ENCODE results near the gene CDH6.

Gene CDH6

DNA sequence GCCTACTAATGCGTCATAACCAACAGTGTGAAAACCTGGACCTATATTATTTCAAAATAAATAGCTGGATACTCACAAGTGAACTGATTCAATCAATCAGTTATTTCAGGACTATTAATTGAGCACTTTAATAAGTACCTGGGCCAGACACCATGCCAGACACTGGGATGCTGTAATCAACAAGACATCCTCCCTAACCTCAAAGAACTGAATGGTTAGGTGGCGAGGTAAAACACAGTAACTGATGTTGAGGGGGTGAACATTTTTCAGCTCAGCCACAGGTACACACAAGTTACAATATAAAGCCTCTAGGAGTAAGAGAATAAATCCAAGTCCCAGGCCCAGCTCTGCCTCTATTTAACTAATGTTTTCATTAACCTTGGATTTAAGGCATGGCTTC, 24.0 kb downstream of the CDH6 start:
- Mint-ChIP-seq H3K9me3 (no peaks in the 10 kb centered on the region), H3K4me3 (no peak overlapping the region), H3K27me3 (ENCODE audit: low read depth) (no peaks in the 10 kb centered on the region), H3K36me3 (ENCODE audit: low read depth) (no peaks in the 10 kb centered on the region), H3K4me1 (ENCODE audit: low read depth) (no peaks in the 10 kb centered on the region), H3K27ac (no peak overlapping the region)

DNA sequence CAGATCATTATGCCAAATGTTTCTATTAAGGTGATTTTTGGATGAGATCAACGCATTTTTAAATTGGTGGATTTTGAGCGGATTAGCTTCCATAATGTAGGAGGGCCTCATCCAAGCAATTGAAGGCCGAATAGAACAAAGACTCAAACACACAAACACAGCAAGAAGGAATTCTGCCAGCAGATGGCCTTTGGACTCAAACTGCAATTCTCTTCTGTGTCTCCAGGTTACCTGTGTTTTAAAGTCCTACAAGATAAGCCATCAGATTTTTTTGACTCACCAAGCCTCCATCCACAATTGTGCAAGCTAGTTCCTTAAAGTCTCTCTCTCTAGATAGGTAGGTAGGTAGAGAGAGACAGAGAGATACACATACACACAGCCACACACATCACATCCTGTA, 25.5 kb downstream of the CDH6 start:
- Mint-ChIP-seq H3K27ac (no peak overlapping the region), H3K36me3 (ENCODE audit: low read depth) (no peaks in the 10 kb centered on the region), H3K27me3 (ENCODE audit: low read depth) (no peaks in the 10 kb centered on the region), H3K4me3 (no peak overlapping the region), H3K4me1 (ENCODE audit: low read depth) (no peaks in the 10 kb centered on the region), H3K9me3 (no peaks in the 10 kb centered on the region)

DNA sequence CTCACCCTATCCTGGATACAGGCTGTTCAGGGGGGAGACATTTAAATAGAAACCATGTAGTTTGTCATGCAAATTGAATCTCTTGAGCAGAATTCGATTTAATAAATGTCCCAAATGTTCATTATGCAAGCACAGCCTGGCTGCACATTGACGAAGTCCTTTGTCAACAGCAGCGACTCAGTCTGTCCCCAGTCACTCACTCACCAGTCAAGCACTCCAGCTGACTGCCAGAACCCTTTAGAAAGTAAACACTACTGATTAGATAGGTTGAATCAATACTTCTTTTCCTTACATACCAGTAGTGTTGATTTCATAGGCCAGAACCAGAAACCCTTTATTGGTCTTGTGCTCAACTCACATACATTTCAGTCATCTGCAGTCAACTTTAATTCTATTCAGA, 27.5 kb downstream of the CDH6 start:
- Mint-ChIP-seq H3K4me1 (ENCODE audit: low read depth) (no peaks in the 10 kb centered on the region), H3K9me3 (no peaks in the 10 kb centered on the region), H3K36me3 (ENCODE audit: low read depth) (no peaks in the 10 kb centered on the region), H3K27me3 (ENCODE audit: low read depth) (no peaks in the 10 kb centered on the region), H3K4me3 (no peak overlapping the region), H3K27ac (no peak overlapping the region)

DNA sequence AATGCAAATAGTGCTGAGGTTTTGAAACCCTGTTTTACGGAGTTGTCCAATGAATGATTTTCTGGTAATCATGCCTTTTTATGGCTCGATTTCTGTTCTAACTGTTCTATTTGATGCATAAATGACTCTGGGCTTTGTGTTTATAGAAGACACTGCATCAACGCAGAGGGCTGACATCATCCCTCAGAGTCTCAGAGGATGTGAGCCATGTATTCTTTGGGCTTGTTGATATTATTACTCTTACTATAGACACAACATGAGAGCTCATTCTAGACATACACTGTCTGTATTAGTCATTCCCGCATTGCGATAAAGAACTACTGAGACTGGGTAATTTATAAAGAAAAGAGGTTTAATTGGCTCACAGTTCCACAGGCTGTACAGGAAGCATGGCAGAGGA, 31.6 kb downstream of the CDH6 start:
- H3K27me3 Mint-ChIP-seq (ENCODE audit: low read depth): no peaks in the 10 kb centered on the region
- no peaks in the 10 kb centered on the region for H3K9me3 Mint-ChIP-seq
- H3K4me3 Mint-ChIP-seq: no peak overlapping the region
- H3K36me3 Mint-ChIP-seq (ENCODE audit: low read depth): no peaks in the 10 kb centered on the region
- H3K4me1 Mint-ChIP-seq (ENCODE audit: low read depth): no peaks in the 10 kb centered on the region
- H3K27ac Mint-ChIP-seq: no peak overlapping the region

DNA sequence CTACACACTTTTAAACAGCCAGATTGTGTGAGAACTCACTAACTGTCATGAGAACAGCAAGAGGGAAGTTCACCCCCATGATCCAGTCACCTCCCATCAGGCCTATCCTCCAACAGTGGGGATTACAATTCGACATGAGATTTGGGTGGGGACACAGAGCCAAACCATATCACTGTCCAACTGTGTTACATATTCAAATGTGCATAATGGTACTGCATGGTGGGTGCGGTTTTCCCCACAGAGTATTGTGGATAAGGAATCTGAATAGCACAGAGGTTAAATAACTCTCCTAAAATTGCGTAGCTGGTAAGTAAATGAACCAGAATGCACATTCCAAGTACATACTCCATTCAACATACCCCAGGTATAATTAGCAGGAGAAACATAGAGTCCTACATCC, 32.1 kb downstream of the CDH6 start:
- Mint-ChIP-seq H3K9me3 (no peaks in the 10 kb centered on the region), H3K36me3 (ENCODE audit: low read depth) (no peaks in the 10 kb centered on the region), H3K4me1 (ENCODE audit: low read depth) (no peaks in the 10 kb centered on the region), H3K27ac (no peak overlapping the region), H3K4me3 (no peak overlapping the region), H3K27me3 (ENCODE audit: low read depth) (no peaks in the 10 kb centered on the region)

DNA sequence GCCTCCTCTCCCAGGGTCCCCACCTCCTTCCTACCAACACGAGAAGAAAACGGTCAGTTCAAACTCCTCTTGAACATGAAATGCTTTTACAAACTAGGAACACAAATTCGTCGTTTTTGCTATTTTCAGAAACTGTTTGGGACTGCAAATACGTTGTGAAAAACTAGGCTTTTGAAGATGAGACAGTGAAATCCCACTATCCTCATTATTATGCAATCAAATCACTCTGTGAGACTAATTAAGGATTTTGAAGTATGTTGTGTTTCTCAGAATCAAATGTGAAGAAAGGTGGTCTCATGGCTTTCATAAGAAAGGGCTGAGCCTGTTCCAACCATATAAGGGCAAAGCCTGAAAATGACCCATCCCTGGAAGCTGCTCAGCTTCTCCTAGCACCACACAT, 33.2 kb downstream of the CDH6 start:
- Mint-ChIP-seq H3K4me3 (no peak overlapping the region), H3K36me3 (ENCODE audit: low read depth) (no peaks in the 10 kb centered on the region)

DNA sequence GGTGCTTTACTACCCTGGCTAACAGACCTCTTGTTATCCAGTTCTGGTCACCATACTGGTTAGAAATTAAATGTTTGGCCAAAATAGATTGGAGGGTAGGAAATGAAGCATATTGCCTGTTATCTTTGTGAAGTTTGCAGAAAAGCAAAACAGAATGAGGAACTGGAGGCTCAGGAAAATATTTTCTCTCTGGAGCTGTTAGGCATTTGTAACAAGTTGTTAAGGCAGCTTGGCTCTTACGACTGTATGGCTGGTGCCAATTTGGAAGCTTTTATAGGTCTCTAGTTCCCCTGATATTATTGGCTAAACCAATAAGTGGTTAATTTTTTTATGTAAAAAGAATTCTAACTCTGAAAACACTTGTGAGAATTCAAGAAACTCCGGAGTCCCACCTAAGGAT, 35.8 kb downstream of the CDH6 start:
- no peaks in the 10 kb centered on the region for H3K4me1 Mint-ChIP-seq (ENCODE audit: low read depth)
- H3K36me3 Mint-ChIP-seq (ENCODE audit: low read depth): no peaks in the 10 kb centered on the region
- no peak overlapping the region for H3K4me3 Mint-ChIP-seq
- no peaks in the 10 kb centered on the region for H3K9me3 Mint-ChIP-seq
- no peaks in the 10 kb centered on the region for H3K27me3 Mint-ChIP-seq (ENCODE audit: low read depth)
- no peak overlapping the region for H3K27ac Mint-ChIP-seq

More for the DNA sequence above, 33.2 kb downstream of the CDH6 start:
- Mint-ChIP-seq H3K27me3 (ENCODE audit: low read depth) (no peaks in the 10 kb centered on the region), H3K27ac (no peak overlapping the region), H3K9me3 (no peaks in the 10 kb centered on the region), H3K4me1 (ENCODE audit: low read depth) (no peaks in the 10 kb centered on the region)

DNA sequence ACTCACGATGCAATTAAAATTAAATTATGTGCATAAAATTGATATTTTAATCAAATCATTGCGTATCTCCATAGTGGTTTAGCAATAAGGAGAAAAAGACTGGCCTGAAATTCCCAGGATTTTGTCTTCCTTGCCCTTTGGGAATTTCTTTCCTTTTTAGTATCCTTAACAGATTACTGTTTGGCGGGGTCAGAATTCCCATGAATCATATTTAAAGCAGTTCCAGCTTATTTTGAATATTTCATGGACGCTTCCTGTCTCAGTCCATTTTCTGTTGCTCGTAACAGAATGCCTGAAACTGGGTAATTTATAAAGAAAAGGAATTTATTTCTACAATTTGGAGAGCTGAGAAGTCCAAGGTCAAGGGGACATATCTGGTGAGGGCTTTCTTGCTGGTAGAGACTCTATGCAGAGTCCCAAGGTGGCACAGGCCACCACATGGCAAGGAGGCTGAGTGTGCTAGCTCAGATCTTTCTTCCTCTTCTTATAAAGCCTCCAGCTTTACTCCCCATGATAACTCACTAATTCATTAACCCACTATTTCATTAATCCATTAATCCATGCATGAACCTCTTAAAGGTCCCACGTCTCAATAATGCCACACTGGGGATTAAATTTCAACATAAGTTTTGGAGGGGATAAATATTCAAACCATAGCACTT, 37.8 kb downstream of the CDH6 start:
- Mint-ChIP-seq H3K4me1 (ENCODE audit: low read depth) (no peaks in the 10 kb centered on the region), H3K9me3 (no peaks in the 10 kb centered on the region), H3K4me3 (no peak overlapping the region), H3K27ac (no peak overlapping the region), H3K27me3 (ENCODE audit: low read depth) (no peaks in the 10 kb centered on the region), H3K36me3 (ENCODE audit: low read depth) (no peaks in the 10 kb centered on the region)

DNA sequence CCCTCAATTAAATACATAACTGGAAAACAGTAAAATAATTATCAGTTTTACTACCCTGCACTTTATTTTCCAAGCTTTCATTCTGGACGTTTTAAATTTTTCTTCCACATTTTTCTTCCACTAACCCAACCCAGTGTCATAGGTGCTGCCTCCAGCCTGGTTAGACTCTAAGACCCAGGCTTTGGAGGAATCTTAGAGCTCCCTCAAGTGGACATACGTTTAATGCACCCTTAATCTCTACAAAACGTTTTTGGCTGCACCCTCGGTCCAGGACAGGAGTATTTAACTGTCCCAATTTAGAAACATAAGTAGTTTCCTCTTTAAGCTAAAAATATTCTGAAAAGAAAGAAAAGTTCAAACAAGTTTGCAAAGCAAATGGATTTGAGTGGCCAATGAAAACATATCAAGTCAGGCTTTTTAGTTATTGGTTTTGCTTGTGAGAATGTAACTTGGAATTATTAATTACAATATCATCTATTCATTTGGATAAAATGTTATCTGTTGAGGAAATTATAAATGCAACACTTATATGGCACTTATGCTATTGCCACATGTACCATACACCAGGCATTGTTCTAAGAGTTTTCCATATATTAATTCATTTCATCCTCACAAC, 38.9 kb downstream of the CDH6 start:
- no peaks in the 10 kb centered on the region for H3K4me1 Mint-ChIP-seq (ENCODE audit: low read depth)
- no peaks in the 10 kb centered on the region for H3K9me3 Mint-ChIP-seq
- no peak overlapping the region for H3K4me3 Mint-ChIP-seq
- no peaks in the 10 kb centered on the region for H3K27me3 Mint-ChIP-seq (ENCODE audit: low read depth)
- H3K36me3 Mint-ChIP-seq (ENCODE audit: low read depth): no peaks in the 10 kb centered on the region
- no peak overlapping the region for H3K27ac Mint-ChIP-seq

DNA sequence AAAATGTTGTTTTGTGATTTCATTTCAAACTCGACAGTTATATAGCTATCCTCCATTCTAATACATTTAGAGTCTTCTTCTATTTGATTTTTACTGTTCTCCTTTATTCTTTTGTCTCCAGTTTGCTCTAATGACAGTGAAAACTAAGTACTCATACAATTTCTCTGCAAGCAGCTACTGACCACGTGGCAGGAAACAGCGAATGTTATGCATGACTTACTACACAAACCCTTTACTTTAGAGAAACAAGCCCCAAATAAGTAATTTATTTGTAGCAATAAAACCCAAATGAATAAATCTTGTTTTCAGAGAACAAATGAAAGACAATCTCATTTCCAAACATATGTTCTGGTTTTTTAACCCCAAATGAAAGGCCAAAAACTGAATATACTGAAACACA, 41.9 kb downstream of the CDH6 start:
- no peaks in the 10 kb centered on the region for H3K9me3 Mint-ChIP-seq
- no peak overlapping the region for H3K4me3 Mint-ChIP-seq
- no peaks in the 10 kb centered on the region for H3K36me3 Mint-ChIP-seq (ENCODE audit: low read depth)
- H3K27me3 Mint-ChIP-seq (ENCODE audit: low read depth): no peaks in the 10 kb centered on the region
- no peak overlapping the region for H3K27ac Mint-ChIP-seq
- no peaks in the 10 kb centered on the region for H3K4me1 Mint-ChIP-seq (ENCODE audit: low read depth)

DNA sequence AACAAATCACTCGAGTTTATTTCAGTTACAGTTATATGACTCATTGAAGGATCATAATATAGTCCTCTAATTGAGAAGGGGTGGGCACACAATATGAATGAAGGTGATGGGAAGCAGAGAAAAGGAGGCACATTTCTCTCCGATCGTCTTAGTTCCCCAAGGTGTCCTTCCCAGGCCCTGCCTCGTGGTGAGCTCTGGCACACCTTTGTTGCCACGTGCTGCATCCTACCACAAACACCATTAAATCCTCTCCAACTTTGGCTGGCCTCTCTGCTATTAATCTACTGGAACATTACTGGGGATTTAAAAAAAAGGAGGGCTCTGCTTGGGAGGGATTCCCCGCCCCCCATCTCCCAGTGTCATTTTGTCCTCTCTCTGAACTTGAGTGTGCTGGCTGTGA, 42.9 kb downstream of the CDH6 start:
- no peaks in the 10 kb centered on the region for H3K9me3 Mint-ChIP-seq
- no peaks in the 10 kb centered on the region for H3K36me3 Mint-ChIP-seq (ENCODE audit: low read depth)
- no peak overlapping the region for H3K4me3 Mint-ChIP-seq
- no peak overlapping the region for H3K27ac Mint-ChIP-seq
- H3K4me1 Mint-ChIP-seq (ENCODE audit: low read depth): no peaks in the 10 kb centered on the region
- H3K27me3 Mint-ChIP-seq (ENCODE audit: low read depth): no peaks in the 10 kb centered on the region

DNA sequence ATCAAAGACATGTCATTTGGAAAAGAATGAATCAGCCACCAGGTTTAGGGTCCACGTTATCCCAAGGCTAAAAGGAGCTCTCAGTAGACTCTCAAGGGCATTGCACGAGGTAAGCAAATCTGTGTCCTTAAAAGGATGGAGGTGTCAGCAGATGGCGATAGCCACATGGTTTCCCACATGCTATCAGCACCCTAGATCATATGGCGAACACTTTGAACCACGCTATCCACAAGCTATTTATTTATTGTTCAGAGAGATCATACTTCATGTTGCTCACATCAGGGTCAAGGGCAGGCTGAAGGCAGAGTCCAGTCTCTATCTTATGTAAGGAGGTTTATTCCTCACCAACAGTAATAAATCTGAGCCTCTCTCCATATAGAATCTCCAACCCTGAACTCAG, 43.7 kb downstream of the CDH6 start:
- H3K27me3 Mint-ChIP-seq (ENCODE audit: low read depth): no peaks in the 10 kb centered on the region
- H3K4me3 Mint-ChIP-seq: no peak overlapping the region
- no peaks in the 10 kb centered on the region for H3K9me3 Mint-ChIP-seq
- H3K4me1 Mint-ChIP-seq (ENCODE audit: low read depth): no peaks in the 10 kb centered on the region
- H3K27ac Mint-ChIP-seq: no peak overlapping the region
- H3K36me3 Mint-ChIP-seq (ENCODE audit: low read depth): no peaks in the 10 kb centered on the region

DNA sequence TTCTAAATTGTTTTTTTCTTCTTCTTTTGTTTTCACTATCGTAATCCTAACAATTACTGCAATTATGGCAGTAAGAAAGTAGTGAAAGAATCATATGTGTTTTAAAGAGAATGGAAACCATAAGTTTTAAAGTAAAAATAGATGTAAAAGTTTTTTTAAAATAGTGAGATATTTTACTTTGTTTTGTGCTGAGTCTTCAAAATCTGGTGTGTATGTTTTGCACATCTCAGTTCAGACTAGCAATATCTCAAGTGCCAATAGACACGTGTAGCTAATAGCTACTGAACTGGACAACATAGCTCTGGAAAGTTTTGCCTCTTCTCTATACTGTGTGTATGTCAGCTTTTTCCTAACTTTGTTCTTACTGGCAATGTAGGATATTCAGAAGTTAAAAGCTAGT, 45.0 kb downstream of the CDH6 start:
- H3K27me3 Mint-ChIP-seq (ENCODE audit: low read depth): no peaks in the 10 kb centered on the region
- no peaks in the 10 kb centered on the region for H3K36me3 Mint-ChIP-seq (ENCODE audit: low read depth)
- no peak overlapping the region for H3K27ac Mint-ChIP-seq
- no peak overlapping the region for H3K4me3 Mint-ChIP-seq
- no peaks in the 10 kb centered on the region for H3K9me3 Mint-ChIP-seq
- H3K4me1 Mint-ChIP-seq (ENCODE audit: low read depth): no peaks in the 10 kb centered on the region

DNA sequence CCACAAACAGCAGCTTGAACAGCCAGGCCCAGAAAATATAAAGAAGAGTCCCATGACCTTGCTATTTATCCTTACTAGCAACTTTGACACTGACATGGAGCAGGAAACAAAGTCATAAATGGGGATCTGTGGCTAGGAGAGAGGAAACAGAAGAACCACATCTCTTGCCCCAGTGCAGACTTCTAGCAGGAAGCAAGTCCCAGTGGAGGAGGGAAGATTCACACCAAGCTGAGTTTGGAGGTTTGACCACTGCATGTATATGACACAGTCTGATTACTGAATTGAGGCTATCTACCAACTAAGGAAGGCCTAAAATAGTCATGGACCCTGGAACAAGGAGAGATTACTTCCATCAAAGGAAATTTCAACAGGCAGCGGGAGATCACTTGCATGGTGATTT, 51.4 kb downstream of the CDH6 start:
- H3K36me3 Mint-ChIP-seq (ENCODE audit: low read depth): no peaks in the 10 kb centered on the region
- no peaks in the 10 kb centered on the region for H3K27me3 Mint-ChIP-seq (ENCODE audit: low read depth)
- no peaks in the 10 kb centered on the region for H3K4me1 Mint-ChIP-seq (ENCODE audit: low read depth)
- H3K9me3 Mint-ChIP-seq: no peaks in the 10 kb centered on the region
- H3K27ac Mint-ChIP-seq: no peak overlapping the region
- no peak overlapping the region for H3K4me3 Mint-ChIP-seq

DNA sequence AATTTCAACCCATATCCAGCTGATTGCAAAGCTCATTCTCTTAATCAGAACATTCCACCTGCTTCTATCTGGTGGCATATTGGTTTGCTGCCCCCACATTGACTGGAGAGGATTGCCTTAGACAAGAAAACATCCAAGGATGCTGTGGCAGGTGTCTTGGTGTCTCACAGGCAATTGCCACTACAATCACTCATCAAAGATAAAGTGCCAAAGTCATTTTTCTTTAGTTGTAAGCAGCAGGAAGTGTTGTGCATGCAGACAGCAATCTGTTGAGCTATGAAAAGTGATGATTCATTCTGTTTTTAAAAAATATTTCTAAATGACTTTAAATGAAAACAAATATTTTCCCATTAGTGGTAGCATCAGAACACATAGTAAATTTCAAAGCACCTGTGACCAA, 53.9 kb downstream of the CDH6 start:
- no peaks in the 10 kb centered on the region for H3K27me3 Mint-ChIP-seq (ENCODE audit: low read depth)

DNA sequence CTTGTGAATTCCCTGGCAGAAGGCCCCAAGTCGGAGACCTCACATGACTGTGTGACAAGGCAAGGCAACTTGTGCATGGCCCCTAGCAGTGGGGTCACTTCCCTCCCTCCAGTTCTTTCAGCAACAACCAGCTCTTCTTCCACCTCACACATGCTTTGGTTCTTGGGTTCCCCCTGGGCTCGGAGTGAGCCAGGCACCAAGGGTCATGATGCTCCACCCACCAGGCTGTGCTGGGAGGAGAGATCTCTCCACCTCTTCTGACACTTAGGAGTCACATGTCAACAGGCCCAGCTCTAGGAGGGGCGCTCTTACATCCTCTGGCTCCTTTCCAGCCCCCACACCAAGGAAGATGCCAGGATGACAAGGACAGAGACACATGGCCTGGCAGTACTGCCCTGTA, 56.7 kb downstream of the CDH6 start:
- Mint-ChIP-seq H3K36me3 (ENCODE audit: low read depth) (no peaks in the 10 kb centered on the region), H3K27ac (no peak overlapping the region), H3K4me3 (no peak overlapping the region), H3K9me3 (peaks cover 9% of the 10 kb centered on the region), H3K4me1 (ENCODE audit: low read depth) (no peaks in the 10 kb centered on the region), H3K27me3 (ENCODE audit: low read depth) (no peaks in the 10 kb centered on the region)

More for the DNA sequence above, 53.9 kb downstream of the CDH6 start:
- H3K4me1 Mint-ChIP-seq (ENCODE audit: low read depth): no peaks in the 10 kb centered on the region
- no peak overlapping the region for H3K4me3 Mint-ChIP-seq
- no peak overlapping the region for H3K27ac Mint-ChIP-seq
- no peaks in the 10 kb centered on the region for H3K9me3 Mint-ChIP-seq
- no peaks in the 10 kb centered on the region for H3K36me3 Mint-ChIP-seq (ENCODE audit: low read depth)
